Measurements from ENCODE around the gene GNG2.

The GNG2 gene

DNA sequence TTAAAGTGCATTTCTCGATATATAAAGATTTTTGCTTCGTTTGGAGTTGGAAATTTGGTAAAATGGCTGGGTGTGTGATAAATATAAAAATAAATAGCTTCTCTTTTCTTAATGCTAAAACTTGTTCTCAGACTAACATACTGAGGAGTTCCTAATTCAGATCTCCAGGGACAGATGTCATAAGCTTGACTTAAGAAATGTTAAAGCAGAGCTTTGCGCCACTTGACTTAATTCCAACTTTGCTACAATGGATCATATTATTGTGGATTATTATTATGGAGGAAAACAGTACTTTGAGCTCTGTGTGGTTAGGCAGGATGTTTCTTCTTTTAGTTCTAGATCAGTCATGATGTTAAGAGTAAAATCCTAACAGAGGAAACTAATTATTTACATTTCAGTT lies 33.8 kb downstream of the GNG2 start:
- DNase-seq (ENCODE audit: low read depth) = no peak

DNA sequence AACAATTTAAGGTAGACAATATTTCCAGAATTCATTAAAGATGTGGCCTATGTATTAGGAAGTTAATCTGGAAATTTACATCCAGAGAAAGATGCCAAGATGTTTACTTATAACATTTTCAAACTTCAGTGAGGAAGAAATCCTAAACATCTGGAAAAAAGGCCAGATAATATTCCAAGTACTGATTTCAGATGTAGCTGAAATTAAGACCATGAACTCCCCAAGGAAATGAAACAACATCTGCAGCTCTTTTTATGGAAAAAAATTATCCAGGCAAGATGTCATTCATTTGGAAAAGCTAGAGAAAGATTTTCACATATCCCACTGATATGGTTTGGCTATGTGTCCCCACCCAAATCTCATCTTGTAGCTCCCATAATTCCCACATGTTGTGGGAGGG lies 35.0 kb downstream of the GNG2 start:
- no peak for DNase-seq (ENCODE audit: low read depth)

GRCh38 chr14:51897791-51898355 lies 37.5 kb downstream of the GNG2 start:
- no peak for DNase-seq (ENCODE audit: low read depth)

- DNase-seq (ENCODE audit: low read depth) = no peak
Observed at GRCh38 chr14:51901475-51902024, 41.1 kb downstream of the GNG2 start.

DNA sequence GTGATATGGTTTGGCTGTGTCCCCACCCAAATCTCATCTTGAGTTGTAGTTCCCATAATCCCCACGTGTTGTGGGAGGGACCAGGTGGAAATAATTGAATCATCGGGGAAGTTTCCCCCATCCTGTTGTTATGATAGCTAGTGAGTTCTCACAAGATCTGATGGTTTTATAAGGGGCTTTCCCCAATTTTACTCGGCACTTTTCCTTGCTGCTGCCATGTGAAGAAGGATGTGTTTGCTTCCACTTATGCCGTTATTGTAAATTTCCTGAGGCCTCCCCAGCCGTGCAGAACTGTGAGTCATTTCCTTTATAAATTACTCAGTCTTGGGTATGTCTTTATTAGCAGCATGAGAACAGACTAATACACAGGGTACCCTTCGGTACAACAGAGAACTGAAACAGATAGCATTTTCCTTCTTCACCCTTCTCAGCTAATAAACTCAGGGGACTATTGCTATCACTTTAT lies 45.3 kb downstream of the GNG2 start:
- peak; percentile 14 for DNase-seq (ENCODE audit: low read depth)

- DNase-seq (ENCODE audit: low read depth) = no peak
Observed at GRCh38 chr14:51908086-51908485, 47.7 kb downstream of the GNG2 start.

DNA sequence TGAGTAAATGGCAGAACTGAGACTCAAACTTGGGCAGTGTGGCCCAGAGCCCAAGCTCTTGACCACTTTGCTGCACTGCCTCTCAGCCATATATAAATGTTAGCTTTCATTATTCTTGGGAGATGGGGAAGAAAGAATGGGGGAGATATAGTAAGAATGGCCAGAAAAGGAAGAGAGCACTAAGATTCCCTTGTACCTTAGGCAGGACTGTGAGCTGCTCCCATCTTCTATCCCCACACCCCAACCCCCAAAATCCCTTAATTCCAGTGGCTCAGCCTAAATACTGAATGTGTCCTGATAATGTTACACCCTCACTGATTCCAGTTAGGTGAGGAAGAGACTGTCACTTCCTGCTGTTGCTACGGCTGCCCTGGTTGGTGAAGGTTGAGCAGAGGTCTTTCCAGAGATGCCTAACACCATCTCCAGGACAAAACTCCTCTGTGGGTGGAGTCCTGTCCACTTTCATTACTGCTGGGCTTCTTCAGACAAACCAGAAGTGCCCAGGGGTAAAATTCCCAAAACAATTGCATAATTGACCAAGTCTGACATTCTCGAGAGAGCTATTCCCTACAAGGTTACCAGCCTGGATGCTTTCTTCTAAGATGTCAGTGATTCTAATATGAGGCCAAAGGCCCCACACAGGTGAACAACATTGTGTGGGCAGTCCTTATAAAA lies 51.8 kb downstream of the GNG2 start:
- no peak for DNase-seq (ENCODE audit: low read depth)

- no peak for DNase-seq (ENCODE audit: low read depth)
Observed at GRCh38 chr14:51914310-51914709, 53.9 kb downstream of the GNG2 start.

DNA sequence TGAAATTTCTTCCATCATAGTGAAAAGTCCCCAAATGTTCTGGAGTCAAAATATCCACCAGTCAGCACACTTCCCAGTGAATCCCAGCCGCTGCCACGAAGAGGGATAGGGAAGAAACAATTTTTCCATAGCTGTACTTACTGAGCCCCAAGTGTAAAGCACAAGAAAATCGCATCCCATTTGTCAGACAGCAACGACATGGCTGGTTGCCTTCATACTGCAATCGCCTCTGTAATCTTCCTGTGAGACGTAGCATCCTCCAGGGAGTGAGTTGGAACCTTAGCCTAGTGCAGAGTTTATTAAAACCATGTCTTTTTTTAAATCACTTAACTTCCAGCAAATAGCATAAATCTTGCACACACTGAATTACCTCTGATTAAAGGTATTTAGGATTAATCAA lies 56.8 kb downstream of the GNG2 start:
- DNase-seq (ENCODE audit: low read depth) = no peak

- DNase-seq (ENCODE audit: low read depth) = no peak
Observed at GRCh38 chr14:51921026-51921425, 60.6 kb downstream of the GNG2 start.

GRCh38 chr14:51922624-51923023 lies 62.2 kb downstream of the GNG2 start:
- DNase-seq (ENCODE audit: low read depth) = no peak

- DNase-seq (ENCODE audit: low read depth) = no peak
Observed at GRCh38 chr14:51924600-51924999, 64.2 kb downstream of the GNG2 start.

DNA sequence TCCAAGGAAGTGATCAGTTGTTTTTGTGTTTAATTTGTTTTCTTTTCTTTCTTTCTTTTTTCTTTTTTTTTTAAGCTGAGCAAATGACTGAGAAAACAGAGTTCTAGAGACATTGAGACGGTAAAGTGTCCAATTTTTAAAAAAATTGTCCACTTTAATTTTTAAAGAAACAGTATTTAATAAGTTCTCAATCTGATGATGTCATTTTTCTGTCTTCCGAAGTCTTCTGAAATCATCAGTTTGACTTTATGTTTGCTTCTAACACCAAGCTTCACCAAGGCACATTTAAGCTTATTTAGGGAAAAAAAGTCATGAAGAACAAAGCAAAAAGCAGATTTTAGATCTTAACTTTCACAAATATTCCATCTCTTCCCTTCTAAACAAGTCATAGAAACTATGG lies 65.6 kb downstream of the GNG2 start:
- no peak for DNase-seq (ENCODE audit: low read depth)

DNA sequence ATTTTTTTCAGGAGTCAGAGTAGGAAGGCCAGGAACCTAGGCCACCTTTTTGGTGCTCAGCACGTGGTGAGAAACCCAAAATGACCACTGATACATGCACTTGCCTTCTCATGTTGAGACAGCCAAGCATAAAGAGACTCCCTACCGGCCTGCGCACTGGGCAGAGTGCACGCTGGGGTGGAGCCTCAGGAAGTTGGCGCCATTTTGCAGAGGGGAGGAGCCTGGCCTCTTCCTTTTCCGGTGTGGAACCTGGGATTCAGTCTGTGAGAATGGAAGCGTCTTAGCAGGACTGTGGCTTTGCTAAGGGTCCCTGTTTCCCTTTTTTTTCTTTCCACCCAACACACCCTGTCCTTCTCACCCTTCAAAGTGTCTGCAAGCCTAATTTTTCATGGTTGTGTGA lies 66.0 kb downstream of the GNG2 start:
- no peak for DNase-seq (ENCODE audit: low read depth)

- DNase-seq (ENCODE audit: low read depth) = no peak
Observed at GRCh38 chr14:51928568-51928967, 68.2 kb downstream of the GNG2 start.

GRCh38 chr14:51929166-51929565 lies 68.8 kb downstream of the GNG2 start:
- no peak for DNase-seq (ENCODE audit: low read depth)

- DNase-seq (ENCODE audit: low read depth) = no peak
Observed at GRCh38 chr14:51929910-51930682, 69.7 kb downstream of the GNG2 start.

GRCh38 chr14:51931308-51931707 lies 70.9 kb downstream of the GNG2 start:
- DNase-seq (ENCODE audit: low read depth) = no peak

DNA sequence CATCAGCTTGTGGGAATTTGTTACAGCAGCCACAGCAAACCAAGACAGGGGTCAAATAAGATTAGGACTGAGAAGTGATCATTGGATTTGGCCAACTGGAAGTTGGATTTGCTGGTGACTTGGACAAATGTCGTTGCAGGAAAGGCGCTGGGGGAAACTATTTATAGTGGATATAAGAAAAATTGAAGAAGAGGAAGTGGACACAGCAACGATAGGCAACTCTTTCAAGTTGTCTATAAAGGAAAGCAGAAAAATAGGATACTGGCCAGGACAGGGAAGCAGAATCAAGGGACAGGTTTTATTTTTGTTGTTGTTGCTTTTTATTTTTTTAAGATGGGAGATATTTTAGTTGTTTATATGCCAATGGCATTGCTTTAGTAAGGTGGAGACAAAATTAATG lies 72.8 kb downstream of the GNG2 start:
- DNase-seq (ENCODE audit: low read depth) = no peak

DNA sequence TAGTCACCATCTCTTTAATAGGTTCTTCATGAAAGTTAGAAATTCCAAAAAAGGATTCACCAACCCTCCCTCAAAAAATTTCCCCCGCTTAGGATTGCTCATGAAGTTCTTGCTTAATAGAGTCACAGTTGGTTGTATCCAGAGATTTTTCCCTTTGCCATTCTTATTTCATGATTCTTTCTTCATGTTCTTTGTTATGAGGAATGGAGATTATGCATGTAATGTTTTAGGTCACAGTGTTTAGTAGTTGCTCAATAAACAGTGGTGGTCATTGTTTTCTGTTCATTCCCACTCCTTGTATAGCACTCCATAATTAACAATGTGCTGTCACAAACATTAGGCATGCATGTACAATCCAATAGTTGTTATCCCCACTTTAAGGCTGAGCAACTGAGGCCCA lies 77.7 kb downstream of the GNG2 start:
- DNase-seq (ENCODE audit: low read depth) = no peak

DNA sequence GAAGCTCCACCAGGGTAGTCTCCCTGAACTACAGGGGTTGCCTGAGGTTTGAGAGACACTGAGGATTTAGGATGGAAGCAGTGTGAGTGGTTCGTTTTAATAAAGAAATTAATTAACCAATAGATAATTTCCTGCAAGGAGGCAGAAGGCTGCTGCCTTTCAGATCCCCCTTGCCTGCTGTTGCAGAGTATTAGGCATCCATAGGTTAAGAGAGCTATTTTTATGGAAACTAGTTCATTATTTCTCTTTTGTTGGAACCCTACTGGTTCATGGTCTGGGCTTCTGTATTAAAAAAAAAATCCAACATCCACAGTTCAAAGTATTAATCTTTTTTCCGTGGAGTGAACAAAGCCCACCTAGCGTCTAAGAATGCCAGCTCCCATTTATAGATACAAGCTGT lies 78.4 kb downstream of the GNG2 start:
- DNase-seq (ENCODE audit: low read depth) = no peak

GRCh38 chr14:51939226-51939625 lies 78.8 kb downstream of the GNG2 start:
- DNase-seq (ENCODE audit: low read depth) = no peak

GRCh38 chr14:51939755-51940301 lies 79.4 kb downstream of the GNG2 start:
- no peak for DNase-seq (ENCODE audit: low read depth)

Measured in stimulated activated CD8-positive, alpha-beta memory T cell treated with anti-CD3 and anti-CD28 coated beads, Interleukin-15, amount 100 ng/mL, for 1 hour (primary cell).